Tibial nerve (tissue), 4 donors: Measurements from ENCODE around the gene RB1. TPM values are rescaled to one million over a fixed set of nuclear protein-coding genes. Genes with fewer than 3 reads are reported as not detected.
A peak's percentile ranks its signal among the peaks of the same experiment; 100 is the strongest.

Experiments used
- DNase-seq, 2 donors: peaks; one replicate each; pipeline ENCODE4 v3.0.0-alpha.2; 2019; ENCODE audit warnings: low spot score in 2 of 2
- H3K27ac ChIP-seq, 4 donors: fragments of 200-600 bp; sonication (generic) in 3 of 4; one replicate each; pipeline ENCODE4 v1.5.1; 2017 to 2019; ENCODE audit warnings: mild to moderate bottlenecking in 1 of 4
- H3K27me3 ChIP-seq, 2 donors: fragments of 200-600 bp; sonication (generic) in 1 of 2; one replicate each; pipeline versions ENCODE4 v1.5.1 to v1.6.0; 2017 to 2019
- H3K36me3 ChIP-seq, 3 donors: fragments of 200-600 bp; sonication (generic); one replicate each; pipeline ENCODE4 v1.5.1; 2018 to 2019
- H3K4me1 ChIP-seq, 4 donors: fragments of 200-600 bp; sonication (generic) in 3 of 4; one replicate each; pipeline ENCODE4 v1.5.1; 2017 to 2019
- H3K4me3 ChIP-seq, 4 donors: fragments of 200-600 bp; sonication (generic) in 3 of 4; one replicate each; pipeline ENCODE4 v1.5.1; 2017 to 2019; ENCODE audit warnings: mild to moderate bottlenecking in 1 of 4, moderate library complexity in 1 of 4
- H3K9me3 ChIP-seq, 4 donors: fragments of 200-600 bp; sonication (generic) in 3 of 4; one replicate each; pipeline ENCODE4 v1.5.1; 2017 to 2019
- EP300 ChIP-seq, 2 donors: sonication (generic); formaldehyde crosslinking; IDR thresholded peaks; one replicate each; pipeline ENCODE4 v1.6.1; 2017; ENCODE audit warnings: antibody characterized with exemption in 2 of 2, mild to moderate bottlenecking in 1 of 2
- POLR2A ChIP-seq, 2 donors: fragments of 450-650 bp; IDR thresholded peaks; one replicate each; pipeline ENCODE4 v1.6.1; 2017; ENCODE audit warnings: antibody characterized with exemption in 2 of 2, mild to moderate bottlenecking in 2 of 2, moderate library complexity in 2 of 2
- WGBS, 2 donors: methylation state at CpG; one replicate each; pipeline ENCODE4 v1.1.5; 2018; 5-methylcytosine and 5-hydroxymethylcytosine counted together
- total RNA-seq, 4 donors: library from RNA; depleted of rRNA; stranded (reverse); fragments of >200 nt; gene quantifications; one replicate each; pipeline ENCODE4 v1.1.0, GENCODE V29; 2016
- TF ChIP-seq, protein P1 (sequence below), 5 experiments: fragments of 200-600 bp in 3 of 5; fragments of 450-650 bp in 2 of 5; sonication (generic) in 3 of 5; IDR thresholded peaks; one replicate each; pipeline ENCODE4 v1.5.1; 2016 to 2019; ENCODE audit warnings: antibody characterized with exemption in 5 of 5, mild to moderate bottlenecking in 3 of 5, moderate library complexity in 2 of 5

Gene RB1
- total RNA-seq, 4 donors from 2014 or later: 31.0 to 59.7 (median 45.1) TPM

DNA sequence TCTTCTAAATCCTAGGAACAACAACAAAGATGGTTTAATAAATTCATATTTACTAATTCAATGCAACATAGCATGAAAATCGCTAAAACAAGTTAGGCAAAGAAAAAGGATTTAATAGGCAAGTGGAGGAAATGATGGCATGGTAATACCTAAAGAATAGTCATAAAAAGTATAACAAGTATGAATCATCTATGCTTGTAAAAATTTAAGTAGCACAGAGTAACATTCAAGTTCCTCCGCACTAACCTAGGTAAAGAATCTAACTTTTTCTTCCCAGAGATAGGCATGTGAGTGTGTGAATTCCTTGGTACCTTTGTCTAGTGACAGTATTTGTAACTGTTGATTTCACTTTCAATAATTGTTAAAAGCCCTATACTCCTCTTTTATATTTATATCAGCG is 186.7 kb downstream of the RB1 start:
- peaks cover 0 to 22% (median 0%) of the 10 kb centered on the region in 3 donors for H3K36me3 ChIP-seq
- peaks cover 0 to 6% (median 0%) of the 10 kb centered on the region in 4 donors for H3K9me3 ChIP-seq
- H3K4me1 ChIP-seq: peaks cover 0 to 36% (median 10%) of the 10 kb centered on the region in 4 donors
- no peaks in the 10 kb centered on the region for H3K27me3 ChIP-seq
- no peak for TF ChIP-seq POLR2A (IDR thresholded peaks at IDR 0.05)
- no peak for TF ChIP-seq EP300 (IDR thresholded peaks at IDR 0.05)
- TF ChIP-seq, protein P1, sequence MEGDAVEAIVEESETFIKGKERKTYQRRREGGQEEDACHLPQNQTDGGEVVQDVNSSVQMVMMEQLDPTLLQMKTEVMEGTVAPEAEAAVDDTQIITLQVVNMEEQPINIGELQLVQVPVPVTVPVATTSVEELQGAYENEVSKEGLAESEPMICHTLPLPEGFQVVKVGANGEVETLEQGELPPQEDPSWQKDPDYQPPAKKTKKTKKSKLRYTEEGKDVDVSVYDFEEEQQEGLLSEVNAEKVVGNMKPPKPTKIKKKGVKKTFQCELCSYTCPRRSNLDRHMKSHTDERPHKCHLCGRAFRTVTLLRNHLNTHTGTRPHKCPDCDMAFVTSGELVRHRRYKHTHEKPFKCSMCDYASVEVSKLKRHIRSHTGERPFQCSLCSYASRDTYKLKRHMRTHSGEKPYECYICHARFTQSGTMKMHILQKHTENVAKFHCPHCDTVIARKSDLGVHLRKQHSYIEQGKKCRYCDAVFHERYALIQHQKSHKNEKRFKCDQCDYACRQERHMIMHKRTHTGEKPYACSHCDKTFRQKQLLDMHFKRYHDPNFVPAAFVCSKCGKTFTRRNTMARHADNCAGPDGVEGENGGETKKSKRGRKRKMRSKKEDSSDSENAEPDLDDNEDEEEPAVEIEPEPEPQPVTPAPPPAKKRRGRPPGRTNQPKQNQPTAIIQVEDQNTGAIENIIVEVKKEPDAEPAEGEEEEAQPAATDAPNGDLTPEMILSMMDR (IDR thresholded peaks at IDR 0.05): no peak
- no peak for DNase-seq
- H3K4me3 ChIP-seq: no peak overlapping the region
- no peak overlapping the region for H3K27ac ChIP-seq
- 87 to 92% methylated on average over 3 of the region's 3 CpGs for WGBS, 2 donors

DNA sequence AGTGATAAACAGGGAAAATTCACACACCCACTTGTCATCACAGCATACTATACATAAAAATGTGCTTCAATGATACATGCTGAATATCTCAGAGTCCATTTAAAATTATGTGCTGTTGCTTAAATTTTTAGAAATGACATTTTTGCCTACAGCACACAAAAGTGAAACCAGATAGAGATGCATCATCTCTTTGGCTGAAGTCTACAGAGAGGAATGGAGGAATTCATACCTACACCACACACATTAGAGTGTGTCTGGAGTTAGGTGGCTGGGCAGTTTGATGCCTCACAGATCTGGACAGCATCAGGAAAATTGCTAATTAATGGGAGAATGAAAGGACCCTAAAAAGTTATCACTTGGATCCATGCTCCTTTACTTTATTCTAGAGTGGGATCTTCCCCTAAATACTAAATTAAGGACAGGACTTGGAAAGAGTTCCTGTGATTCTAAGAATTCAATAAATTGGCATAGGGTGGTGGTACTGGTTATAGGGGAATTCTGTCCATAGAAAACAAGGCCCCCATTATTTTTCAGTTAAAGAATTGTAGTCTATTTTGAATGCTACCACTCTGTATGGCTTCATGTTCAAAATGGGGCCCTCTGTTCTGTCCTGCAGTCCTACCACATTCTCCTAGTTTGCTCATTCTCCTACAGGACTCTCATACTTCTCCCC is 188.0 kb downstream of the RB1 start:
- Histone ChIP-seq H3K4me1 (peaks cover 0 to 36% (median 10%) of the 10 kb centered on the region in 4 donors), H3K36me3 (peaks cover 0 to 24% (median 0%) of the 10 kb centered on the region in 3 donors), H3K27me3 (no peaks in the 10 kb centered on the region), H3K27ac (peak overlapping the region in 3 of 4 donors; percentile 67 to 80 (median 67)), H3K4me3 (peak overlapping the region in 2 of 4 donors; percentile 14 to 34), H3K9me3 (peaks cover 0 to 6% (median 0%) of the 10 kb centered on the region in 4 donors)
- TF ChIP-seq, protein P1 (IDR thresholded peaks at IDR 0.05): no peak
- no peak for TF ChIP-seq POLR2A (IDR thresholded peaks at IDR 0.05)
- no peak for TF ChIP-seq EP300 (IDR thresholded peaks at IDR 0.05)
- DNase-seq: no peak

DNA sequence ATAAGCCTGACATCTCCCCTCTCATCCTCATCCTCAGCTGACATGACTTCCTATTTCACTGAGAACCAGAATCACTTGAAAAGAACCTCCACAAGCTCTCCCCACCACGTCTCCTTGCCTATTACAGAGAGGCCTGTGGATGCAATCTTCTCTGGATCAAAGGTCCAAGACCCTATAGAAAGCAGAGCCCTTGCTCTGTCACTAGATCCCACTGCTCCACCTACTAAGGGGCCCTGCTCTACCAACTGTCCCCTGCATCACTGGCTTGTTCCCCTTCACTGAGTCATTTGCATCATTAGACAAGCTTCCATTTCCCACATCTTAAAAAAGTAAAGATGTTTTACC is 188.5 kb downstream of the RB1 start:
- peaks cover 0 to 6% (median 0%) of the 10 kb centered on the region in 4 donors for H3K9me3 ChIP-seq
- no peaks in the 10 kb centered on the region for H3K27me3 ChIP-seq
- TF ChIP-seq, protein P1 (IDR thresholded peaks at IDR 0.05): no peak
- TF ChIP-seq EP300 (IDR thresholded peaks at IDR 0.05) (no peak), POLR2A (IDR thresholded peaks at IDR 0.05) (no peak)
- H3K4me1 ChIP-seq: peaks cover 0 to 36% (median 10%) of the 10 kb centered on the region in 4 donors
- DNase-seq: no peak
- H3K4me3 ChIP-seq: peak overlapping the region in 3 of 4 donors; percentile 1 to 34 (median 14)
- peaks cover 0 to 24% (median 0%) of the 10 kb centered on the region in 3 donors for H3K36me3 ChIP-seq
- peak overlapping the region in 3 of 4 donors; percentile 67 to 80 (median 67) for H3K27ac ChIP-seq
- 75 to 81% methylated on average over 1 of the region's 1 CpG for WGBS, 2 donors

DNA sequence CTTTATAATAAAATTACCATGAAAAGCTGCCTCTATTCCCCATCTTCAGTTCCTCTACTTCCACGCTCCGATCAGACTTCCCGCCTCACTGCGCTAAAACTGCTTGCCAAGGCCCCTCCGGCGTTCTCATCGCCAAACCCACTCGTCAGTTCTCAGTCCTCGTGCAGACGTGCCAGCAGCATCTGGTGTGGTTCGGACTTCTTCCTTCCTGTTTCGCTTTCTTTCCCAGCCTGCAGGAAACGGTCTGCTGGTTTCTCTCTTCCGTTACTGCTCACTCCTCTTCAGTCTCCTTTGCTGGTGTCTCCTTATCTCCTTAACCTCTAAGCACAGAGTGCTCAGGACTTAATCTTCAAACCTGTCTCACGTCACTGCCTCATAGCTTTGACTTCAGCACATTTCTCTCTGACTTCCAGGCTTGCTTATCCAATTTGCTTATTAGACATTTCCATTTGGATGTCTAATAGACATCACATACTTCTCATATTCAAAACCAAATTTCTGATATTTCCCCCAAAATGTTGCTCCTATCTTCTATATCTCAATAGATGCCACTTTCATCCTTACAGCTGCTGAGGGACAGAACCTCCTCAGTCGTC is 189.0 kb downstream of the RB1 start:
- H3K27me3 ChIP-seq: no peaks in the 10 kb centered on the region
- peak; percentile 27 to 63 for DNase-seq
- peak overlapping the region in 3 of 4 donors; percentile 67 to 80 (median 67) for H3K27ac ChIP-seq
- H3K4me3 ChIP-seq: peak overlapping the region in 2 of 4 donors; percentile 14 to 34
- 56 to 65% methylated on average over 16 of the region's 16 CpGs for WGBS, 2 donors
- peaks cover 0 to 23% (median 0%) of the 10 kb centered on the region in 3 donors for H3K36me3 ChIP-seq
- peaks cover 0 to 6% (median 0%) of the 10 kb centered on the region in 4 donors for H3K9me3 ChIP-seq
- TF ChIP-seq EP300 (IDR thresholded peaks at IDR 0.05): peak; percentile 21 to 88
- no peak for TF ChIP-seq POLR2A (IDR thresholded peaks at IDR 0.05)
- H3K4me1 ChIP-seq: peaks cover 0 to 36% (median 10%) of the 10 kb centered on the region in 4 donors

DNA sequence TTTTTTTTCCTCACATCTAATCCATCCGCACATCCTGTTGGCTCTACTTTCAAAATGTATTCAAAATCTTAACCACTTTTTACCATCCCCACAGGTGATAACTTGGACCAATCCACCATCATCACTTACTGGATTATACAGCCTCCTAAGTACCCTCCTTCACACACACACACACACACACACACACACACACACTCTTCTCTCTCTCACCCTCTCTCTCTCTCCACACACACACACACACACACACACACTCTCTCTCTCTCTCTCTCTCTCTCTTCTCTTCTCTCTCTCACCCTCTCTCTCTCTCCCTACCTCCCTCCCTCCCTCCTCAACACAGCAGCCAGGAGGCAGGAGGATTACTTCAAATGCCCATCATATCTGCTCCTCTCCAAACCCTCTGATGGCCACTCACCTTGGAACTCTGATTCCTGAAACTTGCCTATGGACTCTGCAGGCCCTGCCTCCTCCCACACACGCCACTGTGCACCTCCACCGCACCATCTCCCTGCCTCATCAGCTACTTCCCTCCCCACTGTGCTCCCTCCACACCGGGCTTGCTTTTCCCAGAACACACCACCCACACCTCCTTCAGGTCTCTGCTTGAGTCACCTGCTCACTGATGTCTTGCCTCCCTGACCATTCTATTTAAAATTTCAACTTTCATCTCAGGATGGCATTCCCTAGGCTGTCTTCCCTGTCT is 189.7 kb downstream of the RB1 start:
- peaks cover 0 to 2% (median 0%) of the 10 kb centered on the region in 4 donors for H3K9me3 ChIP-seq
- 75 to 78% methylated on average over 4 of the region's 4 CpGs for WGBS, 2 donors
- peak overlapping the region in 1 of 4 donors; percentile 14 for H3K4me3 ChIP-seq
- DNase-seq: no peak
- H3K27me3 ChIP-seq: no peaks in the 10 kb centered on the region
- H3K4me1 ChIP-seq: peaks cover 0 to 36% (median 10%) of the 10 kb centered on the region in 4 donors
- TF ChIP-seq EP300 (IDR thresholded peaks at IDR 0.05) (no peak), POLR2A (IDR thresholded peaks at IDR 0.05) (no peak)
- TF ChIP-seq, protein P1 (IDR thresholded peaks at IDR 0.05): peak in 1 of 5 experiments; percentile 10
- H3K36me3 ChIP-seq: peaks cover 0 to 21% (median 0%) of the 10 kb centered on the region in 3 donors
- peak overlapping the region; percentile 2 to 80 (median 67) for H3K27ac ChIP-seq
